Measurements from ENCODE around the gene SMPD4.

GRCh38 chr2:130160131-130160530 is 21.3 kb downstream of the SMPD4 start:
- no peak for TF ChIP-seq POLR2A (IDR thresholded peaks at IDR 0.05)
- no peak for TF ChIP-seq CTCF (IDR thresholded peaks at IDR 0.05)

Measured in gastroesophageal sphincter (tissue), 3 donors.